WERI-Rb-1 (cell line): Measurements from ENCODE around the gene SSNA1.

ENCODE experiments used
- DNase-seq: peaks from one replicate; pipeline ENCODE4 v3.0.0-alpha.2; 2020
- H3K27ac ChIP-seq: fragments of 250-450 bp; sonication (Bioruptor Pico); 2 replicates; pipeline ENCODE4 v1.5.1; 2020; ENCODE audit warnings: mild to moderate bottlenecking, moderate library complexity
- H3K27me3 ChIP-seq: fragments of 250-450 bp; sonication (Bioruptor Pico); 2 replicates; pipeline ENCODE4 v1.5.1; 2021; ENCODE audit warnings: mild to moderate bottlenecking, low read depth, moderate library complexity; ENCODE audit not compliant: insufficient read depth, severe bottlenecking
- H3K36me3 ChIP-seq: fragments of 250-450 bp; sonication (Bioruptor Pico); 2 replicates; pipeline ENCODE4 v1.5.1; 2020; ENCODE audit warnings: mild to moderate bottlenecking, moderate library complexity
- H3K4me3 ChIP-seq: 2 replicates; pipeline ENCODE4 v1.5.1; 2011; ENCODE audit warnings: low read depth, mild to moderate bottlenecking, control low read depth, low read length
- H3K9me3 ChIP-seq: fragments of 250-450 bp; sonication (Bioruptor Pico); 2 replicates; pipeline ENCODE4 v1.5.1; 2021; ENCODE audit warnings: mild to moderate bottlenecking, moderate library complexity; ENCODE audit not compliant: severe bottlenecking
- CTCF ChIP-seq: IDR thresholded peaks from 2 replicates; pipeline ENCODE4 v1.5.1; 2011; ENCODE audit warnings: low read depth, mild to moderate bottlenecking, control low read depth, inconsistent platforms, low read length

The SSNA1 gene

DNA sequence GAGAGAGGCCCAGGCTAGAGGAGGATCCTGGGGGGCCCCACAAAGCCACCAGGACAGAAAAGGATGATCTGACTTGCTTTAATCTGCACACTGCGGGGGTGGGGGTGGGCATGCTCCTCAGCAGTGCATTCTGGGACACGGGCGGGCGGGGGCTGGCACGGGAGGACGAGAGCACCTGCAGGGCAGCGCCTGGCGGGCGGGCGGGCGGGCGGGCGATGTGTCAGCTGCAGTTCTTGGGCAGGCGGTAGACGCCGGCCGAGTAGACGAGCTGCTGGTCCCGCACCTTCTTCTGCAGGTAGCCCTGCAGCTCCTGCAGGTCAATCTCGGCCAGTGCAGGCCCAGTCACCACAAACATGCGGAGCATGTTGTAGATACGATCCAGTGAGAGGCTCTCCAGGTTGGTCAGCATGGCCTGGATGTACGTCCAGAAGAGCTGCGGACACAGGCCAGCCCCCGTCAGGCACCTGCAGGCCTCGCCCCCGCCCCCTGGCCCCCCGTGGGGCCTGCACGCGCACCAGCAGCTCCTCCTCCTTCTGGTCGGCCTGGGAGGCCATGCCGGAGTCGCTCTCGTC is 13.7 kb upstream of the SSNA1 start:
- H3K4me3 ChIP-seq, result no peak overlapping the region
- H3K27ac ChIP-seq, result no peak overlapping the region
- H3K36me3 ChIP-seq, result no peaks in the 10 kb centered on the region
- no peak for TF ChIP-seq CTCF
- no peaks in the 10 kb centered on the region for H3K9me3 ChIP-seq
- DNase-seq, result no peak
- H3K27me3 ChIP-seq, result no peaks in the 10 kb centered on the region

DNA sequence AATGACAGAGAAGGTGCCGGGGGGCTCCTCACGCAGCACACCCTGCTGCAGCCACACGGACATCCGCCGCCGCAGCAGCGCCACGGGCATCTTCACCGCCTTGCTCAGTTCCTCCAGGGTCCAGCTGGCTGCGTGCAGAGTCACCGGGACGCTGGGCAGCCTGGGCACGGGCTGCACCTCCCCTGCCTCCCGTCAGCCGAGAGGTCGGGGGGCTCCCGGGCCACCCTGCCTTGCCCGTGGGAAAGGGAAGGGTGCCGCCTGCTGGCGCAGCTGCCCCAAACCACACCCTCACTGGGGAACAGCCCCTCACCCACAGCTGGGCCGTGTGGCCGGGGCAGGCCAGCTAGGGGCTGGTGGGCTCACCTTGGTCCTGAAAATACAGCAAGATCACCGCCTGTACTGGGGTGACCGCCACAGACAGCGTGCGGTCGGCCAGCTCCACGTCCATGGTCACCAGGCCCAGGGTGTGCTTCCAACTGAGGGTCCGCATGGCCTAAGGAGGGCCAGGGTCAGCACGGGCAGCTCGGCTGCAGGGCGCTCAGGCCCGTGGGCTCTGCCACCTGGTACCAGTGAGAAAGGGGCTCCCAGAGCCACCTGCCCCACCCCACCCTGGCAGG is 13.0 kb upstream of the SSNA1 start:
- H3K27me3 ChIP-seq, result no peaks in the 10 kb centered on the region
- TF ChIP-seq CTCF, result no peak
- H3K9me3 ChIP-seq, result no peaks in the 10 kb centered on the region
- H3K4me3 ChIP-seq, result no peak overlapping the region
- no peak for DNase-seq
- H3K36me3 ChIP-seq, result no peaks in the 10 kb centered on the region
- no peak overlapping the region for H3K27ac ChIP-seq

- no peaks in the 10 kb centered on the region for H3K9me3 ChIP-seq
- no peaks in the 10 kb centered on the region for H3K27me3 ChIP-seq
- TF ChIP-seq CTCF, result peak; percentile 70
- no peaks in the 10 kb centered on the region for H3K36me3 ChIP-seq
- H3K27ac ChIP-seq, result no peak overlapping the region
- no peak overlapping the region for H3K4me3 ChIP-seq
- DNase-seq, result no peak
These were observed 11.9 kb upstream of the SSNA1 start for GRCh38 chr9:137176302-137177182.

GRCh38 chr9:137178201-137178938 is 10.1 kb upstream of the SSNA1 start:
- no peak overlapping the region for H3K27ac ChIP-seq
- no peak overlapping the region for H3K4me3 ChIP-seq
- DNase-seq, result no peak
- no peaks in the 10 kb centered on the region for H3K9me3 ChIP-seq
- no peak for TF ChIP-seq CTCF
- no peaks in the 10 kb centered on the region for H3K27me3 ChIP-seq
- no peaks in the 10 kb centered on the region for H3K36me3 ChIP-seq

DNA sequence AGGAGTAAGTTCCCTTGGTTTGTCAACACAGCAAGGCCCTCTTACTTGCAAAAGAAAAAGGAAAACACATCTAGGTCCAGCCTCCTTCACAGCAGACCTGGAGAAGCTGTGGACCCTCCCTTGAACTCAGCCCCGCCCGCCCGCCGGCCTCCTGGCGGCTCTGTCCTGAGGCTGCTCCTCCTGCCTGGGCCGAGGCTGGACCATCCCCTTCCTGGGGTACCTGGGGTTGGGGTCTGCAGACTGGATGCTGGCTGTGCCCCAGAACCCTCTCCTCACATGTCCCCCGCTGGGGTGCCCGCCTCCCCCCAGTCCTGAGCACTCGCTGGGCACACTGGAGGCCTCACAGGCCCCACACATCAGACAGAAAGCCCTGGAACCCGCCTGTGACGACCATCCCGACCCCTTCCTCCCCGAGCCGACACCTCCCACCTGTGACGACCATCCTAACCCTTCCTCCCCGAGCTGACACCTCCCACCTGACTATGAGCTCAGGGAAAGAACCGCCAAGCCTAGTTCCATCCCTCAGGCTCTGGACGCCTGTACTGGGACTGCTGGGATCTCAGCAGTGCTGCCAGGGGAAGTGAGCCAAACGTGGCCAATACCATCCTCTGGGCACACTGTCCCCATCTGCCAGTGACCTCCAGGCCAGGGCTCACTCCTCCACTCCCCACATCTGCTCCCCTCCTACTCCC is 9.4 kb upstream of the SSNA1 start:
- Histone ChIP-seq H3K4me3 (no peak overlapping the region), H3K36me3 (no peaks in the 10 kb centered on the region), H3K27ac (no peak overlapping the region), H3K9me3 (no peaks in the 10 kb centered on the region), H3K27me3 (no peaks in the 10 kb centered on the region)
- TF ChIP-seq CTCF, result no peak
- DNase-seq, result no peak
